Measurements from ENCODE around the gene ZDHHC8.

ZDHHC8 gene

DNA sequence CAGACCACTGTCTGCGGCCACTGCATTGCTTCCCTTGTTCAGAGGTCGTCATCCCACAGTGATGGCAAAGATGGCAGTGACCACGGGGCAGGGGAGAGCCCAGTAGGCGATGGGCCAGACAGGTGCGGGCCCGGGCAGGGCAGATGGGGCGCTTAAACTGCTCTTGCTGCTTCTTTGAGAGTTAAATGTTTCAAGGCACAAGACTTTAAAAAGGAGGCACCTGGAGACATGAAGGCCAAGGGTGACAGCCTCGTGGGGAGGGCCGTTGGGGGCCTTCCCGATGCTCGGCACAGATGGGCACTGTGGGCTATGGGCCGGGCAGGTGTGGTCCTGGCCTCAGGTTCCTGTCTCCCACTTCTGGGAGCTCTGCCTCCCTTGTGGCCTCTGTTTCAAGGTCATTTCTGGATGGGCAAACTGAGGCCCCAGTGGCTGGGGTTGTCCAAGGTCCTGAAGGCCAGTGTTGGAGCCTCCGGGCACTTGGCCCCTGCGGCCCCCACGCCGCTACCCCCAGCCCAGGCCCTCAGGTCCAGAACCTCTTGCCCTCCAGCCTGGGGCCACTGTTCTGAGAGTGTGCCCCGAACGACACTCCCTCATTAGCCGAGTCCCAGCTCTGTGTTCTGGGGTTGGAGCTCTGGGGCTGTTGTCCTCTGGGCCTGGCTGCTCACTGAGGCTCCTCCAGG, 36.2 kb downstream of the ZDHHC8 start:
- Mint-ChIP-seq H3K4me1 (no peaks in the 10 kb centered on the region), H3K4me3 (no peak overlapping the region), H3K27me3 (no peaks in the 10 kb centered on the region), H3K9me3 (no peaks in the 10 kb centered on the region), H3K36me3 (no peaks in the 10 kb centered on the region), H3K27ac (no peak overlapping the region)

DNA sequence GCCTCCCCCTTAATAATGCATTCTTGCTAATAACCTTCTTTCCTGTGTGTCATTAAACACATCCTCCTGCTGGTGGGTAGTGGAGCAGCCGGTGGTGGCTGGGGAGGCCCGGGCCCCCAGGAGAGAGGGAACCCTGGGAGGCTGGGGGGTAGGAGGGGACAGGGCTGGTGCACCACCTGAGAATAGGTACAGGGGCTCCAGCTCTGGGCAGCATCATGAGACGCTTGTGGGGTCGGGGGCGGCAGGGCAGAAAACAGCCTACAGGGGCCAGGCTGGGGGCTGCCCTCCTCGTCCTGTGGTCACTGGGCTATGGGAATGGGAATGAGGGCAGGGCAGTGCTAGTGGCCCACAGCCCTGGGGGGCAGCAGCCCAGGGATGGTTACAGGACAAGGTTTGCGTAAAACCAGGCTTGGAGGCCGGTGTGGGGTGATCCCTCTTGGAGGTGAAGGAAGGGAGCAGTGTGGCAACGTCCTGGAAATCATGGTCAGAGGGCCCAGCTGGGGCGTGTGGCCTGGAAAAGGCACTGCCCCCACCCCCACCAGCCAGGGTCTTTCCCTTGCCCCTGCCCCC, 37.7 kb downstream of the ZDHHC8 start:
- no peak overlapping the region for H3K27ac Mint-ChIP-seq
- H3K36me3 Mint-ChIP-seq: no peaks in the 10 kb centered on the region
- H3K4me3 Mint-ChIP-seq: no peak overlapping the region
- H3K9me3 Mint-ChIP-seq: no peaks in the 10 kb centered on the region
- H3K27me3 Mint-ChIP-seq: no peaks in the 10 kb centered on the region
- no peaks in the 10 kb centered on the region for H3K4me1 Mint-ChIP-seq

DNA sequence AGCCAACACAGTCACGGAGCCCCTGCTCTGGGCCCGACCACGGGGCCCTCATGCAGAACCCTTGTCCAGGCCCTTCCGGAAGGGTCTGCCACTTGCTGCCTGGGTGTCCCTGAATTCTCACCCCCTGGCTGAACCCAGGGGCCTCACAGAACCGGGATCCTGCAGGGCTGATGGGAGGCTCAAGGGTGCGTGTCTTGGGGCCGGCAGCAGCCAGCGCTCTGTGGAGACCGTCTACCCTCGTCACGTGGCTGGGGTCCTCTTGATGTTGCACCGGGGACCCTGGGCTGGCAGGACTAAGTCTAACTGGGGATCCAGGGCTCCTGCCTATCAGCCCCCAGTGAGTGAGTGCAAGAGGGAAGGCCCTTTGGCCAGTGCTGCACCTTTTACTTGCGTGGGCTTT, 38.6 kb downstream of the ZDHHC8 start:
- Mint-ChIP-seq H3K36me3 (no peaks in the 10 kb centered on the region), H3K9me3 (no peaks in the 10 kb centered on the region), H3K27ac (no peak overlapping the region), H3K4me3 (no peak overlapping the region), H3K27me3 (no peaks in the 10 kb centered on the region), H3K4me1 (no peaks in the 10 kb centered on the region)

DNA sequence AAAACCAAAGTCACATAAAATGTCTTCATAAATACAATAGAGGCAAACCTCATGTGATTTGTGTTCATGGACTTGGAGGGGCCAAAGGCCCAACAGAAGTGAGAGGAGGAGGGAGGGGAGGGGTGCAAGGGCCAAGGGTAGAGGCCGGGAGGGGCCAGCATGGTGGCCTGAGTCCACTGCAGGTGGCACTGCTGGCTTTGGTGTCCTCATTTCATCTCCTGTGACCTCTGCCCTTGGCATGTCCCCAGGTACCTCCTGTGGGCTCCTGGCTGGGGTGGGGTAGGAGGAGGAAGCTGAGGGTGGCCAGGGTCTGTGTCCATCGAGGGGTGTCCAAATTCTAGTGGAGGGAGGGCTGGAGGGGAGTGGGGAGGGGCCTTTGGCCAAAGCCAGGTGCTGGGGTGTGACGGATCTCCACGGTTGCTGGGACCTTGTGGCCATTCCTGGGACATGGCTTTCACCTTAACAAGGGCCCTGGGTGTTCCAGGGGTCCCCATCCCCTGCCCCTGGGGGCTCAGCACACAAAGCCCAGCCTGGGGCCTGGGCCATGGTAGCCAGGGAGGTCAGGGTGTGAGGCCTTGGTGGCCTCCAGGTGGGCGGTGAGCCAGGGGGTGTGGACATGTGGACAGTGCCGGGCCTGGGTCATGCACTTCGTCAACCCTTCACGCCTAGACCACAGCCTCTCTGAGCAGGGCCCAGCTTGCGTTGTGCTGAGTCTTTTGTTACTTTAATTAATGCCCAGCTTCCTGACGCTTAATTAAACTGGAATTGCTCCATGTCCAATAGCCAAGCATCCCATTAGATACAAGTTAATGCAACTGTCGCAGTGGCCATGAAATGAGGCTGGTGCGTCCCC, 39.9 kb downstream of the ZDHHC8 start:
- Mint-ChIP-seq H3K27ac (no peak overlapping the region), H3K27me3 (no peaks in the 10 kb centered on the region), H3K4me3 (no peak overlapping the region), H3K4me1 (no peaks in the 10 kb centered on the region), H3K36me3 (no peaks in the 10 kb centered on the region), H3K9me3 (no peaks in the 10 kb centered on the region)

DNA sequence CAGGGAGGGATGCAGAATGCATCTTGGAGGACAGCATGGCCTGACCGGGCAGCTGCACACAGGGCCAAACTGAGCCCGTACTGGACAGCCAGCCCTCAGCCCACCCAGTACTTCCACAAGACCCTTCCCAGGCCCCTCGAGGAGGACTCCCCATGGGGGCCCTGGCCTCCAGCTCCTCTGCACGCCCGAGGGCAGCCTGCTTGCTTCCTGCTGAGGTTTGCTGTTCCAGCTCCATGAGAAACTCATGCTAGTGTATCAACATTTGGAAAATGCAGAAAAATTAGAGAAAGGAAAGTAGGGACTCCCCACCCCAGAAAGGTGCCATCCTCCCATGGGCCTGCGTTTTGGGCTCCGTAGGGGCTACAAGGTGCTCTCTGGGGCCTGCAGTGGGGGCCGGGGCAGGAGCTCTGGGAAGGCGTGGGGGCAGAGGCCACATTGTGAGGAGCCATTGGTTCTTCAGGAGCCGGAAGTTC, 40.6 kb downstream of the ZDHHC8 start:
- H3K4me3 Mint-ChIP-seq: no peak overlapping the region
- no peaks in the 10 kb centered on the region for H3K27me3 Mint-ChIP-seq
- no peak overlapping the region for H3K27ac Mint-ChIP-seq
- no peaks in the 10 kb centered on the region for H3K36me3 Mint-ChIP-seq
- H3K4me1 Mint-ChIP-seq: no peaks in the 10 kb centered on the region
- no peaks in the 10 kb centered on the region for H3K9me3 Mint-ChIP-seq

DNA sequence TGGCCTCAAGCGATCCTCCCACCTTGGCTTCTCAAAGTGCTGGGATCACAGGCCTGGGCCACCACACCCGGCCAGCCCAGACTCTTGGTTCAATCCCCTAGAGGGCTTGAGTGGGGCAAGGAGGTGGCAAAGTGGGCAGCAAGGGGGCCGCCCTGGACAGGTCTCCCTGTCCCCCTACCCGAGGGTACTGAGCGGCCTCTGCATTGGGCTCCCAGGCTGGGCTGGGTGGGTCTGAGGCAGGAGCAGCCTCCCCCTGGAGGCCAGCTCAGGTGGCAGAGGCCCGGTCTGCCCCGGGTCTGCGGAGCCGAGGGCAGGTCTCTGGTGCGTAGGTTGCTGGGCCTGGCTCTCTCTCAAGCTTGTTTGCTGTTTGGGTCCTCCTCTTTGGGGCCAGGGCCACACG, 41.6 kb downstream of the ZDHHC8 start:
- Mint-ChIP-seq H3K9me3 (no peaks in the 10 kb centered on the region), H3K4me3 (no peak overlapping the region), H3K27me3 (no peaks in the 10 kb centered on the region), H3K4me1 (no peaks in the 10 kb centered on the region), H3K36me3 (no peaks in the 10 kb centered on the region), H3K27ac (no peak overlapping the region)

DNA sequence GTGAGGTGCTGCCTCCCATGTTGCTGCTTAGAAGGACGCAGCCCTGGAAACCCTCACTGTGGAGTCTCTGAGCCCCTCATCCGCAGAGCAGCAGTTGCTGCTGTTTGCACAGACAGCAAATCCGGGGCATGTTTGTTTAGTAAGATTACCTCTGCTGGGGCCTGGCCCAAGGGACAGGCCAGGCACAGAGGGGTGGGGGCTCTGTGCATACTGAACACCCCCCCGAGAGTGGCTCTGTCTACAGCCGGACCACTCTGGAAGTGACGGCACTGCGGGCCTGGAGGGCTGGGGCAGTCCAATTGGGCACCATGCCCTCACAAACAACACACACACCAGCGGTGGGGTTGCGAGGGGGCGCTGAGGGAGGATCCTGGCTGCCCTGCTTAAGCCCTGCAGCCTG, 42.2 kb downstream of the ZDHHC8 start:
- Mint-ChIP-seq H3K4me1 (no peaks in the 10 kb centered on the region), H3K4me3 (no peak overlapping the region), H3K27ac (no peak overlapping the region), H3K9me3 (no peaks in the 10 kb centered on the region), H3K27me3 (no peaks in the 10 kb centered on the region), H3K36me3 (no peaks in the 10 kb centered on the region)

DNA sequence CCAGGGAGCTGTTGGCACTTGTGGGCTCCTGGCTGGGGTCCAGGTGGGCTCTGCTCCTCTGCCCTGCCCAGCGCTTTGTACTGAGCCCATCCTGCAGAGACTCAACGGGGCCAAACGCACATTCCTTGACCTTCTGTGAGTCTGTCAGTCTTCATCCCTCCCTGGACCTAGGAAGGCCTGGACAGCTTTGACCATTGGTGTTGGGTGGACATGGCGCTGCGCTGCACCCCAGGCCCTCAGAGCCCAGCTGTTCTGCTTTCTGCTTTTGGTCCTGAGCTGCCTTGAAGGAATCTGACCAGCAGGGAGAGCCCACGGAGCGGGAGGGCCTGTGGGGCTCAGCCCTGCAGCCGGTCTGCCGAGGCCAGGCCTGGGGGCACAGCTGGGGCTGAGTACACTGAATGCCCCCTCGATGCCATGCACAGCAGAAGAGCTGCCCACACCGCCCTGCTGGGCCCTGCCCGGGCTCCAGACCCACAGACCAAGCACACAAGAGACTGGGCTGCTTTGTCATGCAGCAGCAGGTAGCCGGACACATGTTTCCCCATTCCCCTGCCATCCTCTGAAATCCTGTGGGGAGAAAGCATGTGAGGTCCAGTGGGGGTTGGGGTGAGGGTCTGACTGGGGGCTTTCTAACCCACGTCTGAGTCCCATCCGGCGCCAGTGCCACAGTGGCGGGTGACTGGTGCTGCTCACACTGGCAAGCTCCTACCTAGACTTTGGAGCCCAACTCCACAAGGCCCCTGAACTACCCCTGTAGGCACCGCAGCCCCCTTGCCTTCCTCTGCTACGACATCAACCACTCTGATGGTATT, 43.4 kb downstream of the ZDHHC8 start:
- no peaks in the 10 kb centered on the region for H3K36me3 Mint-ChIP-seq
- no peaks in the 10 kb centered on the region for H3K4me1 Mint-ChIP-seq
- no peak overlapping the region for H3K4me3 Mint-ChIP-seq
- H3K27ac Mint-ChIP-seq: no peak overlapping the region
- no peaks in the 10 kb centered on the region for H3K27me3 Mint-ChIP-seq
- H3K9me3 Mint-ChIP-seq: no peaks in the 10 kb centered on the region

DNA sequence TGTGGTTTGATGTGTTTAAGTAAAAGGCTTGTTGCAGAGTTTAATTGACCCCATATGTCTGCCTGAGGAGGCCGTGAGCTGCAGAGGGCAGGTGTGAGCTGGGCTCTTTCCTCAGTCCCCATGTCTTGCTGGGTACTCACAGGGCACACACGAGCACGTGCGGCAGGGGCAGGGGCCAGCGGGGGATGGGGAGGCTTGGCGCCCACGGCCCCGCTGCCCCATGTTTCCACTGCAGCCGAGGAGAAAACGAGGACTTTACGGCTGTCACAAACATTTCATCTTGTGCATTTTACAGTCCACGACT, 43.9 kb downstream of the ZDHHC8 start:
- H3K4me1 Mint-ChIP-seq: no peaks in the 10 kb centered on the region
- no peaks in the 10 kb centered on the region for H3K36me3 Mint-ChIP-seq
- H3K27ac Mint-ChIP-seq: no peak overlapping the region

DNA sequence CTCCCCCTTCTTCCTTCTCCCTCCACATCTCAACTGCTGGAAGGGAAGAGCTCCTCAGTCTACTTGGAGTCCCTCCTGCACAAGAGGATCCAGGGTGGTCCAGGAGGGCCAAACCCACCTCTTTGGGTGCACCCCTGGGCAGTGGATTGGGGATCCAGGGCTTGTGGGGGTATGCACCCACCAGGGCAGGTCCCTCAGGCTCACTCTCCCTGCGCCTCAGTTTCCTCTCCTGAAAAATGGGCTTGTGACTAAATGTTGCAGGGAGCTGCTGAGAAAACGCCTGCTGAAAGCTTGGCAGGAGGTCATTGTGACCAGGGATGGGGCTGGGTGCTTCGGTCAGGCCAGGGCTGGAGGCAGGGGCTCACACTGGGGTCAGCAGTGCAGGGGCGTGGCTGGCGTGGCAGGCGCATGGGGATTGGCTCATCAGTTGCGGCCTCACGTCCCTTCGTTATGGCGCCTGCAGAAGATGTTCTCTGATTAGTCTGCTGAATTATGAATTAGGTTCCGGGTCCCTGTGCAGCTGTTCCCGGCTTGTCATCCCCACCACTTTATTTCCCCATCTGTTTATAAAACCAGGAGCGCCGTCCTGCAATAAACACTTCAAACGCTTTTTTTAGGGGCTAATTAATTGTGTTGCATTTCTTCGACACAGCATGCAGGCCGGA, 44.9 kb downstream of the ZDHHC8 start:
- Mint-ChIP-seq H3K36me3 (no peaks in the 10 kb centered on the region), H3K27ac (no peak overlapping the region), H3K4me3 (no peak overlapping the region), H3K4me1 (no peaks in the 10 kb centered on the region), H3K27me3 (no peaks in the 10 kb centered on the region), H3K9me3 (no peaks in the 10 kb centered on the region)

More for the DNA sequence above, 43.9 kb downstream of the ZDHHC8 start:
- no peak overlapping the region for H3K4me3 Mint-ChIP-seq
- H3K27me3 Mint-ChIP-seq: no peaks in the 10 kb centered on the region
- H3K9me3 Mint-ChIP-seq: no peaks in the 10 kb centered on the region

DNA sequence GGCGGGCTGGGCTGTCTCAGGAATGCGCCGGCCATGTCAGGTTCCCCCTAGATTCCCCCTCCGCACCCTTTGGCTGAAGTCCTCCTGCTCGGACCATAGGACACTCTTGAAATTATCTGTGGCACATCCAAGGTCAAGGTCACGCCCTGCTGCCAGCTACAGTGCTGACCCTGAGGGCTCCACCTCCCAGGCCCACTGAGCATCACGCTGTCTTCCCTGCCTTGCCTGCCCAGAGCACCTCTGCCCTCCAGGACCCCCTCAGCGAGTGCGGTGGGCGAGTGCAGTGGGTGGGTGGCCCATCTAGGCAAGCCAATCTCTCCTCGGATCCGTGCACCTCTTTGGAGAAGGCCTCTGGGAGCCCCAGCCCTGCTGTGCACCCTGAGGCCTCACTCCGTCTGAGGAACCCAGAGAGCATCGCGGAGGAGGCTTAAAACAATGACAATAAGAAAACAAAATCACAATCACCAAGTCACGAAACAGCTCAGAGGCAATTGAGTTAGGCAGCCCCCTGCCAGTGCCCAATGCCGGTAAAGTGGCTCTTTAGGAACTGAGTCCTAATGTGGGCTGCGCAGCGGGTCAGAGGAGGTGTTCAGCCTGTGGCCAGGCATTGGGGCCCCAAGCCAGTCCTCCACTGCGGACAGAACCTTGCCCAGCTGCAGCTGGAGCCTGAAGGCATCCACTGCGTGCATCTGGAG, 45.8 kb downstream of the ZDHHC8 start:
- Mint-ChIP-seq H3K36me3 (no peaks in the 10 kb centered on the region), H3K4me3 (no peak overlapping the region), H3K9me3 (no peaks in the 10 kb centered on the region), H3K27ac (no peak overlapping the region), H3K4me1 (no peaks in the 10 kb centered on the region), H3K27me3 (no peaks in the 10 kb centered on the region)

DNA sequence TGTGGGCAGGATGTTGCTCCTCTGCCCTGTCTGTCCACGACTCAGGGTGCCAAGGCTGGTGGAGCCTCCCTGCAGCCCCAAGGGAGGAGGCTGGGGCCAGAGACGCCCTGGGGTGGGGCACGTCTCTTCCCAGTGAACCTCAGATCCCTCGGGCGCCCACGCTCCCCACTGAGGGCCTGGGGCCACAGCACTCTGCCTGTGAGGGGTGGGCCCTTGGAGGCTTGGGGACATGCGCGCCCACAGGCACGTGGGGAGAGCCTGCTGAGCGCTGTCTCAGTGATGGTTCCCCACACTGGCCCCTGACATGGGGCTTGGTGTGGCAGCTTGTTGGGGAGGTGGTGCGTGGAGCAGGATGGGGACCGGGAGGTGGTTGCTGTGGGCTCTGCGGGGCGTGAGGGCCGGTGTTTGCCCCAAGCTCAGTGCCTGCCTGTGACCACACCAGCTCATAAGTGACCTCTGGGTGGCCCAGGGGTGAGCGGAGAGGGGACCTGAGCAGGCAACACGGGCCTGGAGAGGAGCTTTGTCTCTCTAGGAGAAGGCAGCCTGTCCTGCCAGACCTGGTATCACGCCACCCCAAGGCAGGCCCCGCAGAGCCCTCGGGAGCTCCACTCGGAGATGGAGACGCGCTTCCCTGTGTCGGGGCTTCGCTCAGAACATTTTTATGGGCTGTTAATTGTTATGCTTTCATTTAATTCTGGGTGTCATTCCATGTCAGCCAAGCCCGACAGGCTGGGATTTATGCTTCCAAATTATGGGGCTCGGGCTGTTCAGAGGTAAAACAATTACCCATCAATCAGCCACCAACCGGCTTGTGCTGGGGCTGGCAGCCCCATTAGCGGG, 46.7 kb downstream of the ZDHHC8 start:
- Mint-ChIP-seq H3K4me3 (no peak overlapping the region), H3K27me3 (no peaks in the 10 kb centered on the region), H3K9me3 (no peaks in the 10 kb centered on the region), H3K4me1 (no peaks in the 10 kb centered on the region), H3K27ac (no peak overlapping the region), H3K36me3 (no peaks in the 10 kb centered on the region)

DNA sequence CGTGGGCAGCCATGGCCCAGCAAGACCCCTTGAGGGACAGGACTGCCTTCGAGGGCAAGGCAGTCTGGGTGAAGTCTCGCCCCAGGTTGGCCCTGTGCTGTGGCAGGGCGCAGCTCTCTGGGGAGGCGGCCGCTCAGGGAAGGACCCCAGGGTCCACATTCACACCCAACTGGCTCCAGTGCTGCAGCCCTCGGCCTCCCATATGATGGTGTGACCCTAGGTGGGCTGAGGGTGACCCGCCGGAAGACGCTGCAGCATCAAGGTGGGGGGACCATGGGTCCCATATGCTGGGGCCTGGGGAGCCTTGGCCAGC, 47.3 kb downstream of the ZDHHC8 start:
- H3K9me3 Mint-ChIP-seq: no peaks in the 10 kb centered on the region
- no peaks in the 10 kb centered on the region for H3K36me3 Mint-ChIP-seq
- H3K4me3 Mint-ChIP-seq: no peak overlapping the region
- H3K4me1 Mint-ChIP-seq: no peaks in the 10 kb centered on the region
- no peaks in the 10 kb centered on the region for H3K27me3 Mint-ChIP-seq
- H3K27ac Mint-ChIP-seq: no peak overlapping the region

DNA sequence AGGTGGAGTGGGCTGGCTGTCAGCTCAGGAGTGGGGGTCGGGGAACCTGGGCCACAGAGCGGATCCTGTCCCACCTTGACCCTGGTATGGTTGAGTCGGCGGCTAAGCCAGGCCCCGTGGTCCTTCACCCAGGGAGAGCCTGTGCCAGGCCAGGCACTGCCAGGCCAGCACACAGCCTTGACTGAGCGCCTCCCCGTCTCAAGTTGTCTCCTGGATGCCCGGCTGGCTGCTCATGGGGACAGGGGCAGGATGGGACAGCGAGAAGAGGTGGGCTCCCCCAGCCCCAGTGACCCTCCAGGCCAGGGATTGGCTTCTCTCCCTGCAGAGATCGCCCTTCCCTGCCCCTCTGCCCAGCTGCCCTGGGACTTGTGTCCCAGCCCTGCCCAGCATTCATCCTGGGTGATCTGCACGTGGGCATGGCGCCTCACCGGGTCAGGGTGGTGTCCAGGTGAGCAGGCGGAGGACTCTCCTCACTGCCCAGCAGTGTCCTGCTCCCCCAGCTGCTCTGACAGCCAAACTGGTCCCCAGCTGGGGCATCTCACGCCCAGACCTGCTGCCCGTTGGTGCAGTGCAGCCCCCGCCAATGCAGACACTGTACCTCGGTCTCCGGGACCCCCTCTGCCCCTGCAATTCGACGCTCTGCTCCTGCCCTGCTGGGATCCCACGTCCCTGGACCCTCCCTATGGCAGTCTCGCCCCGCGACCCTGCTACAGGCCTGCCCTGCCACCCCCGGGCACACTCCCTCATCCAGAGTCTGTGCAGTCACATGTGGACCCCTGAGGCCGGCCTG, 48.0 kb downstream of the ZDHHC8 start:
- H3K27ac Mint-ChIP-seq: no peak overlapping the region
- no peak overlapping the region for H3K4me3 Mint-ChIP-seq
- H3K4me1 Mint-ChIP-seq: no peaks in the 10 kb centered on the region
- H3K9me3 Mint-ChIP-seq: no peaks in the 10 kb centered on the region
- H3K27me3 Mint-ChIP-seq: no peaks in the 10 kb centered on the region
- H3K36me3 Mint-ChIP-seq: no peaks in the 10 kb centered on the region
